Gastroesophageal sphincter (tissue), 3 donors: ENCODE data around the gene GADD45G.

ENCODE experiments used
- CTCF ChIP-seq, 4 experiments: fragments of 200-600 bp in 2 of 4; fragments of 450-650 bp in 2 of 4; sonication (generic) in 1 of 4; IDR thresholded peaks; one replicate each; pipeline ENCODE4 v1.5.1; 2017 to 2019; ENCODE audit warnings: antibody characterized with exemption in 4 of 4, mild to moderate bottlenecking in 2 of 4, moderate library complexity in 2 of 4
- POLR2AphosphoS5 ChIP-seq: sonication (generic); formaldehyde crosslinking; IDR thresholded peaks from one replicate; pipeline ENCODE4 v1.6.1; 2017; ENCODE audit warnings: antibody characterized with exemption

GRCh38 chr9:89655056-89655989, 50.5 kb downstream of the GADD45G start:
- no peak for TF ChIP-seq CTCF (IDR thresholded peaks at IDR 0.05)
- TF ChIP-seq POLR2AphosphoS5 = no peak
